WI38 (cell line): ENCODE results near the gene GLIPR2.

Source experiments
- H3K4me3 ChIP-seq: 2 replicates; pipeline ENCODE4 v1.5.1; 2011; ENCODE audit warnings: low read depth, mild to moderate bottlenecking, control low read depth, low read length
- CTCF ChIP-seq: IDR thresholded peaks from 2 replicates; pipeline ENCODE4 v1.5.1; 2012; ENCODE audit warnings: low read depth, mild to moderate bottlenecking, control low read depth, low read length

Gene GLIPR2

GRCh38 chr9:36210722-36211121 lies 74.2 kb downstream of the GLIPR2 start:
- H3K4me3 ChIP-seq, result no peak overlapping the region
- no peak for TF ChIP-seq CTCF

- TF ChIP-seq CTCF, result no peak
- no peak overlapping the region for H3K4me3 ChIP-seq
Measured at GRCh38 chr9:36211510-36211909, 75.0 kb downstream of the GLIPR2 start.

- H3K4me3 ChIP-seq, result no peak overlapping the region
- no peak for TF ChIP-seq CTCF
Measured at GRCh38 chr9:36213387-36213786, 76.9 kb downstream of the GLIPR2 start.
